Tibial nerve (tissue), 4 donors: ENCODE data around the gene MT3.

Experiments used
- CTCF ChIP-seq, 5 experiments: fragments of 200-600 bp in 3 of 5; fragments of 450-650 bp in 2 of 5; sonication (generic) in 3 of 5; IDR thresholded peaks; one replicate each; pipeline ENCODE4 v1.5.1; 2016 to 2019; ENCODE audit warnings: antibody characterized with exemption in 5 of 5, mild to moderate bottlenecking in 3 of 5, moderate library complexity in 2 of 5
- EP300 ChIP-seq, 2 donors: sonication (generic); formaldehyde crosslinking; IDR thresholded peaks; one replicate each; pipeline ENCODE4 v1.6.1; 2017; ENCODE audit warnings: antibody characterized with exemption in 2 of 2, mild to moderate bottlenecking in 1 of 2

GRCh38 chr16:56632848-56633365 is 43.6 kb downstream of the MT3 start:
- no peak for TF ChIP-seq CTCF (IDR thresholded peaks at IDR 0.05)
- no peak for TF ChIP-seq EP300 (IDR thresholded peaks at IDR 0.05)
